Bronchus fibroblast of lung (primary cell): ENCODE results near the gene MRPL1. TPM values are rescaled to one million over a fixed set of nuclear protein-coding genes. Genes with fewer than 3 reads are reported as not detected.

Experiments
- total RNA-seq: library from RNA; depleted of rRNA; stranded (reverse); fragments of >200 nt; gene quantifications from 2 replicates; pipeline ENCODE4 v1.2.3, GENCODE V29; 2015

MRPL1 gene
- total RNA-seq: 27.6 and 39.7 TPM in 2 replicates

DNA sequence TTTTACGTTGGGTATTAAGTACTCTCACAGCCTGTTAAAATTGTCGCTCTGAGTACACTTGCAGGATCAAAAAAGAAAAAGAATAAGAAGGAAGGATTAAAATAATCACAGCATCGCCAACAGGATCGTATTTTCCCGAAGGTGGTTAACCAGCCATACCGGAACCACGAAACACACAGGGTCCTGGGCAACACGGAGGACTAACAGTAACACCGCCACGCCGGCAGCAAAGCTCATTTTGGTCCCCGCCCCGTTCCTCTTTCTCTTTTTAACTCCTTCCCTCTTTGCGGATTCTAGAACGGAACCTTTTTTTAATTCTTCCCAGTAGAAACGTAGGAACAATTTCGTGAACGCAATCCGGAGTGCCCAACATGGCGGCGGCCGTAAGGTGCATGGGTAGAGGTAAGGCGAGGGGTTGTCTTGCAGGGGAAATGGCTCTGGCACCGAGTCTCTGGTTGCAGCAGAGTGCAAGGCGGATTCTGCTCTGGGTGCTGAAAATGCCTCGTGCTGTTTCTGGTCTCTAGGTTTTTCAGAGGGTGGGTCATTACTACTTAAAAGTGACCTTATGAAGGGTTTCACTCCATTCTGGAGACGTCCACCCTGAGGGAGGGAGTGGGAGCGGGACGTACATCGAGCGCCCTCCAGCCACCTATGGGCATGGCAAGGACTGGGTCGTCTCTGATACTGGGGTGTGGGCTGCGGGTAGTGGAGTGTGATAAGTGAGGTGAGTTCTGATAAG is at the start of gene MRPL1:
MRPL1 (plus strand) TSS at position 353 of the 739 bp plus-strand sequence; CDS start at position 372, 19 bp downstream.

GRCh38 chr4:77818602-77819403 is 43.8 kb upstream of the MRPL1 start, which contains the start of gene CNOT6L:
Gene CNOT6L, minus strand, starts transcription at chr4:77819368. Its CDS starts 60 bp downstream, at chr4:77819308.

Other genes starting within 250 kb of the MRPL1 start
- 4.0 and 4.4 TPM in 2 replicates for gene CNOT6L, start 43.5 kb upstream of the MRPL1 start, total RNA-seq
- 0.17 and 0.30 TPM in 2 replicates for gene FRAS1, start 194.5 kb downstream of the MRPL1 start, total RNA-seq